Stimulated activated CD4-positive, alpha-beta T cell treated with anti-CD3 and anti-CD28 coated beads, Interleukin-15, amount 100 ng/mL, for 48 hours (primary cell): ENCODE measurements around the gene TCEANC.
"Not testable (repeated sequence)": the region's sequence is repeated elsewhere in the genome, so short reads cannot be mapped to it uniquely, and the experiment has no call there.

ENCODE experiments used
- DNase-seq, 2 donors: peaks; one replicate each; pipeline ENCODE4 v3.0.0-alpha.2; 2020; ENCODE audit warnings: low read depth in 2 of 2

The TCEANC gene

DNA sequence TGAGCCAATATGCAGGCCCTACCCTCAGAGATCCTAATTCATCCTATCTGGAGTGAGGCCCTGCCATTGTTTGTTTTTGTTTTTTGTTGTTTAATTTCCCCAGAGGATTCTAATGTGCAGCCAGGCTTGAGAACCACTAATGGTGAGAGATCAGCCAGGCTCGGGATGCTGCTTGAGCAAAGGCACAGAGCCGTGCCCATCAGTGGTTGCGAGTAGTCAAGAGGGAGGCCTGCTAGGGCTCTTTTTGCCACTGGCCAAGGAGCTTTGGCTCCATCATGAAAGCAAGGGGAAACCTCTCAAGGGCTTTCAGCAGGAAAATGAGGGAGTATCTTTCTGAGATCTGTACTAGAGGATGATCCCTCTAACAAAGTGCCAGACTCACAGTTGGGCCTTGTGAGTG, 2.7 kb downstream of the TCEANC start:
- no peak for DNase-seq

DNA sequence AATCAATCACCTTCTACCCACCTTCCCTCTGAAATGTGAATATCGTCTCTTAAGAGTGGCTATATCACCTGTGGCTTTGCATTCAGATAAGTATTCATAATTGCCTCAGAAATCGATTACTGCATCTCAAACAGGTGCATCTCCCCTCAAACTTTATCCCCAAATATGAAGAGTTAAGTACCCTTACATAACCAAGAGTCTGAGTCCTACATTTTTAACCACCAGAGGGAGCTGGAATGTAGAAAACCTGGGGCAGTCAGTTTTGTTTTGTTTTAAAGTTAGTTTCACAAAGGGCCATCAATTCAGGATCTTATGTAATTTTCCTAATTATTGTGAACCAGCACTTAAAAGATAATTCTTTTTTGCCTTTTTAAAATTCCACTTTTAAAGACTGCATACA, 5.7 kb downstream of the TCEANC start:
- DNase-seq, result no peak

DNA sequence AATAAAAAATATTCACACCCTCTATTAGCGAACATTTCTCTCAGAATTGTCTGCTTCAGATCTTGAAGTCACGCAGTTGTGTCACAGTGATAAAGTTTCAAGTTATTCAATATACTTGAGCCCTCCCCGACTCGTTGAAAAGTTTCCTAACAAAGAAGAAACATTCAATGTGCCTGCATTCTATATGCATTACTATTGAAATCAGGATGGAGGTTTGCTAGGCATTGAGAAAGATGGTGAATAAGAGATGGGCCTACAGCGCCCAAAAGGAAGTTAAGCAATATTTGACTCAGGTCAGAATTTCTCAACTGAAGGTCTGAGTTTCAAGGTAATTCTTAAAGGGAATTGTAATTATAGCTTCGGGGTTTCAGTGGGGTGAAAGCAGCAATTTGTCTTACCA, 6.1 kb downstream of the TCEANC start:
- no peak for DNase-seq

DNA sequence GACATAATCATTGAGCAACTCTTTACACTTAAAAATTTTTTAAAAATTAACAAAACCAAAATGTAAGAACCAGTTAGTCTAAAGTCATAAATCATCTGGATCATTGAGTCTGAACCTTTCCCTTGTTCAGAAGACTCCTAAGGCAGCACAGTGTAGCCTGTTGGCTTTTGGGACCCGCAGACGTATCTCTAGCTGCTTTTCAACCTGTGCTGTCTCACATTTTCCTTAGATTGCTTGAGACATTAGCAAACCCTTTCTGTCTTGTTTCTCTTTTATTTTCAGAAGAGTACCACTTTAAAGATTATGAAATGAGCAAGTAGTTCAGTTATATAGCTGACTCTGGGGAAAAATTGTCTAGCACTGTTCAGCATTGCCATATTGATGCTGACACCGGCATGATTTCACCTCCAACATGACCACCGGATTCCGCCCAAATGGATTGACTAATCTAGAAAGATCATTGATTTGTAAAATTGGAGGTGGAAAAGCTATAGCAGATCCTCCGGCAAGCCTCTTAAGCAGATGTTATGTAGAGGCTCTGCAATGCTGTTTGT, 8.9 kb downstream of the TCEANC start:
- DNase-seq, result no peak

DNA sequence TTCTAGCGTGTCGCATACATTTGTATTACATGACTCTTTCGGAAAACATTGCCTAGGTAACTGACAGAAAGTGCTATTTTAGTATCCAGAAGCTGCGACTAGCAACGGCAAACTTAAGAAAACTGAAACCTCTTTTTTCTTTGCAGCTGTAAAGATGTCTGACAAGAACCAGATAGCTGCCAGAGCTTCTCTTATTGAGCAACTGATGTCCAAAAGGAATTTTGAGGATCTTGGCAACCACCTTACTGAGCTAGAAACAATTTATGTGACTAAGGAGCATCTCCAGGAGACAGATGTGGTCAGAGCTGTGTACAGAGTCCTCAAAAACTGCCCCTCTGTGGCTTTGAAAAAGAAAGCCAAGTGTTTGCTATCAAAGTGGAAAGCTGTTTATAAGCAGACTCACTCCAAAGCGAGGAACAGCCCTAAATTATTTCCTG, 9.4 kb downstream of the TCEANC start:
- no peak for DNase-seq

DNA sequence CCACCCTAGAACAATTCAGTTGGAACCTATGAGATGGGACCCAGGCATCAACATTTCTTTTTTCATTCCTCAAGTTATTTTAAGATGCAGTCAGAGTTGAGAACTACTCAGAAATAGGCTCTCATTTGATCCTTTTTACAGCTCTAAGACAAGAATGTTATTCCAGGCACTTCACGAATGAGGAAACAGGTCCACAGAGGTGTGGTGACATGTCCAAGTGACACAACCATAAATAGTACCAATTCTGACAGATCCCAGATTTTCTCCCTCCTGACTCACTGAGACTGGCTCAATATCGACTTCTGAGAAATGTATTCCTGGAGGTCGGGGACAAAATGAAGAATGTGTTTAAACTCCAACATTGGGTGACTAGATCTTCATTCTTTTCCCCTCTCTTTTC, 11.1 kb downstream of the TCEANC start:
- DNase-seq, result no peak

DNA sequence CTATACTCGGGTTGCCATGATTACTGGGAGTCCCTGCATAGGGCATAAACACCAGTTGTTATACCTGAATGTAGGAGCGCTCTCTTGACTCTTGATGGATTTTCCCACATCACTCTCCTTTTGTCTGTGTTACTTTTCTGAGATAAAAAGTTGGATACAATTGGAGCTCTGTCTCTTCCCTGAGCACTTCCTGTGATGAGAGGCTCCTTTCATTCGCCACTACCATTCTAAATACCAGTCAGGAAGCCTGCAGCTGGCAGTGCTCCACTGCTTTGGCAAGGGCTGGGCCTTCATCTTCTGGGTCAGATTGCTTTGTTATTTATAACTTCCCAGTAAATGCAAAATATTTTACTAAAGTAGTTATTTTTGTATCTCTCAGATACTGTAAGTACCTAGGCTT, 13.9 kb downstream of the TCEANC start:
- no peak for DNase-seq

DNA sequence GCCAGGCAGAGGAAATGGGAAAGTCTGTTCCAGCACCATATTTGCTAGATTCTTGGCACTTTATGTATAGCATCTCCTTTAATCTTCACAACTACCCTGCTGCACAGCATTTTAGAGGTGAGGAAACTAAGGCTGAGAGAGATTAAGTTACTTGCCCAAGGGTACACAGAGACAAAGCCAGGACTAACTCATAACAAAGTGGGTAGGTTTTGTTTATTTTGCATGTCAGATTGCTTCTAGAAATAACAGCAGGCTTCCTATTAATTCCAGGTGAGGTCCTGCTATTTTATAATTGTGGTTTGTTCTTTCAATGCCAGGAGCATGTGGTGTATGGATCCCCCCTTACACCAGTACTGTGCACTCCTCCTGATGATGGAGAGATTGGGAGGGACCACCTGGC, 15.0 kb downstream of the TCEANC start:
- DNase-seq, result no peak

DNA sequence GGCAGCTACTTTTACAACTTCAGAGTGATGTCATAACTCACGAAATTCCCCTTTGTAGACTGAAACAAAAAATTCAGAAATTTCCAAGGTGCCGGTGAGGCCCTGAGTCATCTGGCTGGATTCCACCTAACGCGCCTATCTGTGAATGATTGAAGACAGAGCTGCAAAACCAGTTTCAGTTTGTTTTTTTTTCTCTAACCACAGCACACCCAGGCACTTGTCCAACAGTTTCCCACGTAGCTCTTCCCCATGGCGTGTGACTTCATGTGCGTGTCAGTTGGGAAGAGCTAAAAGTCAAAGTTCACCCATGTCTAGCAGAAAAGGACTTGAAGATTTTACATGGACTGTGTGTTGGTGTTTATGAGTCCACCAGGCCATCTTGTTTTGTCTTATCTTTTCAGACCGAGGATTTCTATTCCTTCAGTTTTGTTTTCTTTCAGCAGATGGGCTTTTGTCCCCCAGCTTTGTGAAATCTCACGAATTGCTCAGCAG, 16.4 kb downstream of the TCEANC start:
- DNase-seq, result peak; percentile 27 to 36

DNA sequence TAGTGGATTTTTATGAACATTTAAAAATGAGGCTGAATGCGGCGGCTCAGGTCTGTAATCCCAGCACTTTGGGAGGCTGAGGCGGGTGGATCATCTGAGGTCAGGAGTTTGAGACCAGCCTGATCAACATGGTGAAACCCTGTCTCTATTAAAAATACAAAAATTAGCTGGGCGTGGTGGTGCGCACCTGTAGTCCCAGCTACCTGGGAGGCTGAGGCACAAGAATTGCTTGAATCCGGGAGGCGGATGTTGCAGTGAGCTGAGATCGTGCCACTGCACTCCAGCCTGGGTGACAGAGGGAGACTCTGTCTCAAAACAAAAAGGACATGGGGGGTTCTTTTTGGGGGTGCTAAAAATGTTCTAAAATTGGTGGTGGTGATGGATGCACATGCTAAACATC, 16.8 kb downstream of the TCEANC start:
- not testable (repeated sequence) for DNase-seq

DNA sequence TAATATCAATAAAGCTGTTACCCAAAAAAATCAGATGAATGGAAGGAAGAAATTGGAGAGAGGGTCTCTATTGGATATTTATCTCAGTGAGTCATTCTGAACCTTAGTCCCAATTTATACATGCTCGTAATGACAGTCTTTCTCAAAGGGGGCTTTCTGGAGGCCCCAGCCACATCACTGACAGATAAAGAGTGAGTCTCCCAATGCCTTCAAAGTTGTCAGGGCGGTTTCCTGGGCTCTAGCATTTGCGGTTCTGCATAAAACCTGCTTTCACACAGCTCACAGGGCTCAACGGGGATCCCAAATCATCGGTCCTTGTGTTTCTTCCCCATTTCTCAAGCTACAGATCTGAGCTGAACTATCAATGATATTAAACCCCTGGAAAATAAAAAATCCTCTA, 17.3 kb downstream of the TCEANC start:
- no peak for DNase-seq

DNA sequence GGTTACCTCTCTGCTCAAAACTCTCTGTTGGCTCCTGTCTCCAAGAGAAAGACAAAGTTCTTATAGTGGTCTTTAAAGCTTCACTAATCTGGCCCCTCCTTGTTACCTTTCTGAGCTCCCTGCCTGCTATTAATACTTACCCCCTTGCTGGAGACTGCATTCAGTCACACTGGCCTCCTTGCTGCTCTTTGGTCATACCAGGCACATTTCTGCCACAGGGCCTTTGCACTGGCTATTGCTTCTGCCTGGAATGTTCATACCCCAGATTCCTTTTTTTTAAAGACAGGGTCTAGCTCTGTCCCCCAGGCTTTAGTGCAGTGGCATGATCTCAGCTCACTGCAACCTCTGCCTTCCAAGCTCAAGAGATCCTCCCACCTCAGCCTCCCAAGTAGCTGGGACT, 20.1 kb downstream of the TCEANC start:
- no peak for DNase-seq

DNA sequence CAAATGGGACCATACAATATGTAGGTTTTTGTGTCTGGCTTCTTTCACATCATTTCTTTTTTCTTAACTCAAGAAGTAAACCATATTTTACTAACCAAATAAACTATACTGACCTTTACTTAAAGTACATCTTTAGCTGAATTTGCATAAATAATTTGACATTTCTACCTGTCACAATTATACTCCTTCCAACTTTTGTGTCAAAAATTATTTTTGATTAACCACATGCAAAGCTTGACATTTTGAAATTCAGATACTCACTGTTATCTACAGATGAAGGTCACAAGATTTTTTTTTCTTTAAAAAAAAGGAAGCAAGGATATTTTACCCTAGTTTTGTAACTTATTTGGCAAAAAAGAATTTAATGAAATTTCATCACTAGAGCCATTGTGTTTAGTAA, 23.9 kb downstream of the TCEANC start:
- DNase-seq, result no peak

DNA sequence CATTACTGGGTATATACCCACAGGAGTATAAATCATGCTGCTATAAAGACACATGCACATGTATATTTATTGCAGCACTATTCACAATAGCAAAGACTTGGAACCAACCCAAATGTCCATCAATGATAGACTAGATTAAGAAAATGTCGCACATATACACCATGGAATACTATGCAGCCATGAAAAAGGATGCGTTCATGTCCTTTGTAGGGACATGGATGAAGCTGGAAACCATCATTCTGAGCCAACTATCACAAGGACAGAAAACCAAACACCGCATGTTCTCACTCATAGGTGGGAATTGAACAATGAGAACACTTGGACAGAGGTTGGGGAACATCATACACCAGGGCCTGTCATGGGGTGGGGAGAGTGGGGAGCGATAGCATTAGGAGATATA, 26.8 kb downstream of the TCEANC start:
- DNase-seq, result not testable (repeated sequence)

DNA sequence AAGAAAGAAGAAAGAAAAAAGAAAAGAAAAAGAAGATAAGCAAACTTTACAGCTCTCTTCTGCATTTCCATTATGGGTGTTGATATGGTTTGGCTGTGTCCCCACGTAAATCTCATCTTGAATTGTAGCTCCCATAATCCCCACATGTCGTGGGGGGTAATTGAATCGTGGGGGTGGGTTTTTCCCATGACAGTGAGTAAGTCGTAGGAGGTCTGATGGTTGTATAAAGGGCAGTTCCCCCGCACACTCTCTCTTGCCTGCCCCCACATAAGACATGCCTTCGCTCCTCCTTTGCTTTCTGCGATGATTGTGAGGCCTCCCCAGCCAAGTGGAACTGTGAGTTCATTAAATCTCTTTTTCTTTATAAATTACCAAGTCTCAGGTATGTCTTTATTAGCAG, 28.7 kb downstream of the TCEANC start:
- no peak for DNase-seq

DNA sequence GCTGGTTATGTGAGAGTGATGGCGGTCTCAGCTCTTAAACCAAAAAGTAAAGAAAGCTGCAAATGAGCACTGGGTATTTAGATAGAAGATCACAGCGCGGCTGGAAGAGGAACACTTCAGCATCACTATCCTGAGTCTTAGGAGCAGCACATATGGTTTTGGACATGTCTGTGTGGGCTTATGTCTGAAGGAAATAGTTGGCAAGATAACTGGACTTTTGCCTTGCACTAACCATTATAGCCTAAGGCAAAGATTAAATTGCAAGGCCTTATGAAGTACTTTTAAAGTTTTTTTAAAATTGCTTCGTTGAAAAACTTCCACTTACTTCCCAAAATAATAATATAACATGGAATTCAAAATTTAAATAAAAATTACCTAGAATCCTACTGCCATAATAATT, 31.4 kb downstream of the TCEANC start:
- DNase-seq, result no peak

DNA sequence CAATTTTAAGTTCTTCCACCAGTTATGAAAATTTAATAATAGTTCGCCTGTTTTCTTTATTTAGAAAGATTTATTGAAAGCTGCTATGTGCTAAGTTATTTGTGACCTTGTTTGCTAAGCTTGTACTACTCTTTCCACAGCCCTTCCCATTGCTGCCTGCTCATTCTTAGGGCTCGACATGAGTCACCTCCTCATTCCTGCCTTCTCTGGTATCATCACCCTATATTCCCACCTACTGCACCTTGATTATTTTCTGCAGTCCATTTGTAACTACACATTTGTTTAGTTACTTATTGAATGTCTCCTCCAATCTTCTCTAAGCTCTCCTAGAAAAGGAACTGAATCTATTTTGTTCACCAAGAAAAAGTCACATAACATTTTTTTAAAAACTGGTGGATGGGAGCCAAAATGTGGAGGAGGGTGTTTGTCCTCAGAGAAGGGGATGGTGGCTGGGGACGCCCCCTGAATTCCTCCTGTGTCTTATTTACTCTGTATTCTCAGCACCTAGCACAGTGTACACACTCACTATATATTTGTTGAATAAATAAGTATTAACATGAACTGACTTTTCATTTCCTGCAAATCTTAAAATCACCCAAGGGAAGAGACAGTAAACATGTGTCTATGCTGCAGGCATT, 32.3 kb downstream of the TCEANC start:
- no peak for DNase-seq

DNA sequence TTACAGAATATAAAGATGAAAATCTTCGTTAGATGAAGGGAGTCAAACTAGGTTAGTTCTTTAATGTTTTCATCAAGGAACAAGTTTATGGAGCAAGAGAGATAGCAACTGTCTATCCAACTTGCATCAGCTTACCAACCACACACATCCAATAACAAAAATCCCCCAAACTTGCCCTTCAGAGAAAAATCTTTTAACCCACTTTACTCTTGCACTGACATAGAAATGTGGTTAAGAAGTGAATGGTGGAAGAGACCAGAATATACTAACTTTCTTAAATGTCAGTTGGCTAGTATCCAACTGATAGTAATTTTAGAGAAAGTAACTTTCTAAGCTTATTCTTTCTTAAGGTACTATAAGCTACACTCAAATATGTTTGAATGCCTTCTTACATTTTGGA, 34.3 kb downstream of the TCEANC start:
- DNase-seq, result no peak

DNA sequence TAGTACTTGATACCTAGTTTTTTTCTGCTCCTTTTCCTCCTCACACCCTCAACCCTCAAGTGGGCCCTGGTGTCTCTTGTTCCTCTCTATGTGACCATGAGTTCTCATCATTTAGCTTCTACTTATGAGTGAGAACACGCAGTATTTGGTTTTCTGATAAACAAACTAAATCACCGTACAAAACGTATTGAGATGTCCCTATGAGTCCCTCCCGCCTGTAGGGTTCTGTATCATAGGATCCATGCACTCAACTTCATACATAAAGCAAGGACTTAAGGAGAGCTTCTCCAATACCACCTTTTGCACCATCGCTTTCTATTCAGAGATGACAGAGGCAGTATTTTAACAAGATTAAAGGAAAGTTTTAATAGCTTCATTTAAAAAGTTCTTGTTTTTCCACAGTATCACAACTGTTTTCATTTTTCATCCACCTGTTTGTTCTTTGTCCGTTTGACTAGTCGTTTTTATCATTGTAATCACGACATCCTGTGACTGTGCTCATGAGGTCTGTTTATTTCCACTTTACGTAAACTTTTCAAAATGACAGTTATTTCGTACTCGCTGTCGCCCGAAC, 35.5 kb downstream of the TCEANC start:
- DNase-seq, result no peak

DNA sequence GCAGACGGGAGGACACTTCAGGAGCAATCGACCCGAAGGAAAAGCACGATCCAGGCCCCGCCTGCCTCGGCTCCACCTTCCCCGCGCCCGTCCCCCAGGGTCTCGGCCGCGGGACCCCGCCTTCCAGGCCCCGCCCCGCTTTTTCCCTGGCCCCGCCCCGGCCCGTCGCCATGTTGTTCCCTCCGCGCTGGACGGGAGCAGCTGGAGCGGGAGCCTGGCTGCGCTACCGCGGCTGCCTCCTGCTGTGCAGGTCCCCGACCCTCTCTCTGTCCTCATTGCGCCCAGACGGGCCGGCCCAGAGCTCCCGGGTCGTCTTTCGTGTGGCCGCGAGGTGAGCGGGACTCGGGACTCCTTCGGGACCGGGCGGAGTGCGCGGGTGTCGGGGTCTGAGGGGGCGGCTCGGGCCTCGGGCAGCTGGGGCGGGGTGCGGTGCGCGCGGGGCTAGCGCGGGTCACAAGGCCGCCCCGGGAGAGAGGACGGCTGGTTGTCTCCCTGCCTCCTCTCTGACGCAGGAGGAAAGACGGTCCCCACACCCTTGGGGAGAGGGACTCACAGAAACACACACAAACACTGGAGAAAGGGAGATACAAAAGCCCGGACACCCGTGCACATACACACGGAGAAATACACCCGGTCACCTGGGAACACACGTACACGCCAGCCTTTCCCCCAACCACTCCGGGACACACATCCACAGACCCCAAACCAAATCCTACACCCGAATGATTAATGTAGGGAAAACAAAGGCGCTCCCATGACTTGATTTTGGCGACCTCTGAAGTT, 36.2 kb downstream of the TCEANC start, which contains the start of gene RAB9A:
Gene RAB9A (plus strand): TSS at position 171 of the 783 bp plus-strand sequence. CDS start 19,619 bp downstream, outside the sequence.
- peak; percentile 62 to 79 for DNase-seq

DNA sequence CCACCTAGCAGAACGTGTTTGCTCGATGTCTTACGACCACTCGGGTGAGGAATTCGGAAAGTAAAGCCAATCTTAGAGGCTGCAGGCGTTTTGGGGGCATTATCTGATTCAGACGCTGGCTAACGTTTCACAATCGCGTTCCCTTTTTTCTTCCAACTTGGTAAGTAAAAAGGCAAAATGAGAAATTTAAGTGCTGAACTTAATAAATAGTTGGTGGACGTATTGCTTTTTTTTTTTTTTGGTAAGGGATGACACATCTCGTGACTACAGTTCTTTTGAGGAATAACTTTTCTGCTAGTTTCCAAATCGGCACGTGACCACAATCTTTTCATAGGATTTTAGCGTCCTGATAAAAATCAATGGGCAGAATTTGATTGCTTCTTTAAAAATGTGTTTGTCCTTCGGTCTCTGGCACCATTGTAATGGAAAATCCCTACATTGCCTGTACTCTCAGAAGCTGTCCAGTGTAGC, 36.8 kb downstream of the TCEANC start:
- DNase-seq, result no peak

DNA sequence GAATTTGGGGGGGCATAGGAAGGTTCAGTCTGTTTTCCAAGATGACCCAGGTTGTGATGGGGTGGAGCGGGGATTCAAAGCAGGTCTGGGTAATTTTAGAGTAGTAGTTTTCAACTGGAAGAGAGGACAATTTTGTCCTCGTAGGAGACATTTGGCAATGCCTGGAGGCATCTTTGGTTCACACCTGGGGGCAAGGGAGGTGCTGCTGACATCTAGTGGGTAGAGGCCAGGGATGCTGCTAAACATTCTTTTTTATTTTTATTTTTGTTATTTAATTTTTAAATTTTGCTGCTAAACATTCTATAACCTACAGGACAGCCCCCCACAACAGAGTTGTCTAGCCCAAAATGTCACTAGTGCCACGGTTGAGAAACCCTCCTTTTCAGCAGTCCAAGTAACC, 37.9 kb downstream of the TCEANC start:
- DNase-seq, result no peak
